Tibial nerve (tissue), 3 donors: ENCODE measurements around the gene TMCC1.

Source experiments
- EP300 ChIP-seq, 2 donors: sonication (generic); formaldehyde crosslinking; IDR thresholded peaks; one replicate each; pipeline ENCODE4 v1.6.1; 2017; ENCODE audit warnings: antibody characterized with exemption in 2 of 2, mild to moderate bottlenecking in 1 of 2
- POLR2A ChIP-seq, 2 donors: fragments of 450-650 bp; IDR thresholded peaks; one replicate each; pipeline ENCODE4 v1.6.1; 2017; ENCODE audit warnings: antibody characterized with exemption in 2 of 2, mild to moderate bottlenecking in 2 of 2, moderate library complexity in 2 of 2

DNA sequence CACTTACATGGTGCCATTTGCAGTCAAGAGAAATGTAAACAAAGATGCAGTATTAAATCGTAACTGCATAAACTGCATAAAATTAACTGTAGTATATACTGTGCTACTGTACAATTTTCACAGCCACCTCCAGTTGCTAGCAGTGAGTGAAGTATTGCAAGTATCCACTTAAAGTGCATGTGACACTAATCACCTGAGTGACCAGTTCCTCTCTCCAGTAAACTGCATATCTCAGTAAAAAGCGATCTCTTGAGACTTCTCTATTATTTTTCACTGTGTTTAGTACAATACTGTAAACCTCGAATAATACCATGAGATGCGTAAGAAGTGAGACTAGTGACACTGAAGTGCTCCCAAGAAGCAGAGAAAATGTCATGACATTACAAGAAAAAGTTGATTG lies 175.3 kb downstream of the TMCC1 start:
- TF ChIP-seq POLR2A (IDR thresholded peaks at IDR 0.05) (no peak), EP300 (IDR thresholded peaks at IDR 0.05) (no peak)
